ENCODE data around the gene DCLK2. TPM values are rescaled to one million over a fixed set of nuclear protein-coding genes. Genes with fewer than 3 reads are reported as not detected.

Gene DCLK2
- total RNA-seq, 1 experiment from 2014 or later, result 0.10 TPM

DNA sequence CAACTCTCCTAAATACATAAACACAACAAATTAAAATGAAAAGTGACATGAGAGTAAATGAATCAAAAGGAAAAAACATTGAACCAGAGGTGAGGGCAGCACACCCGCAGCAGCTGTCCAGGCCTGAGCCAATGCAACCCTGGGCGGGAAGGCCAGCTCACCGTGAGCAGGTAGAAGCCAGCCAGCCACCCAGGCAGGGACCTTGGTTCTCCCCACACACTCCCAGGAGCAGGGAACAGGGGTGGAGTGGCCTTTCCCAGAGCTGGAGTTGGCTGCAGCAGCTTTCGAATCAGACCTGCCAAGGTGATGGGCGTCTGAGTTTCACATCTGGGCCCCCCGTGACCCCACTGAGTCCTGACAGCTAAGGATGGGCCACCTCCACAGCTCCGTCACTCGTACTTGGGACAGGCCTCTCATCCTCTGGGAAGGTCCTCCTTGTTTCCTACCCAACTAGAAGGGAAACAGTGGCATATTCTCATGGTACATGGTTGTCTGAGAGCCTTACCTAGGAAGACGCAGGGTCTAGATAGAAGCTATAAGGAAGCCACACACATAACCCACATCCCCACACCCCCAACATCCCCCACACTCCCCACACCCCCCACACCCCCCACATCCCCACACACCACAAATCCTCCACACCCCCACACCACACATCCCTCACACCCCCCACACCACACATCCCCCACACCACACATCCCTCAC lies 172.2 kb downstream of the DCLK2 start:
- no peak for DNase-seq (ENCODE audit: low spot score)
- in situ Hi-C loops (cut with HindIII; ENCODE audit: low sequenced_read_pairs), result no loop called here

DNA sequence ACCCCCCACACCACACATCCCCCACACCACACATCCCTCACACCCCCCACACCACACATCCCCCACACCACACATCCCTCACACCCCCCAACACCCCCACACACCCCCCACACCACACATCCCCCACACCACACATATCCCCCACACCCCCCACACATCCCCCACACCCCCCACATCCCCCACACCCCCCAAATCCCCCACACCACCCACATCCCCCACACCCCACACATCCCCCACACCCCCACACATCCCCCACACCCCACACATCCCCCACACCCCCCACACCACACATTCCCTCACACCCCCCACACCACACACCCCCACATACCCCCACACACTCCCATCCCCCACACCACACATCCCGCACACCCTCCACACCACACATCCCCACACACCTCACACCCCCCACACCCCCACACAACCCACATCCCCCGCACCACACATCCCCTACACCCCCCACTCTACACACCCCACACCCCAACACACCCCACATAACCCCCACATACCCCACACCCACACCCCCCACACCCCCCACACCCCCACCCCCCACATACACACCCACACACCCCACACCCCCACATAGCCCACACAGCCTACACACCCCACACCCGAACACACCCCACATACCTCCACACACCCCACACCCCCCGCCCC lies 172.9 kb downstream of the DCLK2 start:
- in situ Hi-C loops (cut with HindIII; ENCODE audit: low sequenced_read_pairs), result no loop called here
- no peak for DNase-seq (ENCODE audit: low spot score)

DNA sequence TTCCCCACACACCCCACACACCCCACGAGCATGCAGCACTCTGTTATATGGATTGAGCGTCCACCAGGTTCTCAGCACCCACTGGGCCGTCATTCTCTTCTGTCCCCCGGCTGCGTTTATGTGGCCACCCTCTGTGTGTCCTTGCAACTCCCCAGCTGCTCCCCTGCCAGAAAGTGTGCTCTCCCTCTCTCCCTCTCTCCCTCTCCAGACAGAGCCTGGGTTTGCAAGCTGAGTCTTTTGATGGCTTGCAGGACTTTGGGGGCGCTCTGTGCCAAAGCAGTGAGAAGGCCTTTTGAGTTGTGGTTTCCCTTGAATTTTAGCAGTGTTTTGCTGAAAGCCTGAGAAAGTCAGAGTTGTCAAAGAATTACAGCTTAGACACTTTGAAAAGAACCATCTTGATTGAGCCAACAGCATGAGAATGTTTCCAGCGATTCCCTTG lies 173.5 kb downstream of the DCLK2 start:
- peak; percentile 48 for DNase-seq (ENCODE audit: low spot score)
- in situ Hi-C loops (cut with HindIII; ENCODE audit: low sequenced_read_pairs), result no loop called here

DNA sequence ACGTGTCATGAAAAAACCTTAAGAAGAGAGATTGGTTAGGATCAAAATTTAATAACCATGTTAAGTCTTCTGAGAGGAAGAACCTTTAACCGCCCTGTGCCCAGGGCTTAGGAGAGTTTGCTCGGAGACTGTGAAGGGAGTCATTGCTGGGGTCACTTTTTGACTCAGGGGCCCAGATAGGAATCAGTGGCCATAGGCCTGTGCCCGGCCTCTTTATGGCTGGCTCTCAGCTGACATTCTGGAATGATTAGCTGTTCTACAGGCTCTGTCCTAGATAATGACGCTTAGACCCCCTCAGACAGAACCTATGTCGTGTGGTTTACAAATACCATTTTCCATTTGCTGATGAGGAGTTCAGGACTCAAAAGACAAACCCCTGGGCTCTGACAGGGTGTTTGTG lies 174.1 kb downstream of the DCLK2 start:
- DNase-seq (ENCODE audit: low spot score), result no peak
- in situ Hi-C loops (cut with HindIII; ENCODE audit: low sequenced_read_pairs), result no loop called here

DNA sequence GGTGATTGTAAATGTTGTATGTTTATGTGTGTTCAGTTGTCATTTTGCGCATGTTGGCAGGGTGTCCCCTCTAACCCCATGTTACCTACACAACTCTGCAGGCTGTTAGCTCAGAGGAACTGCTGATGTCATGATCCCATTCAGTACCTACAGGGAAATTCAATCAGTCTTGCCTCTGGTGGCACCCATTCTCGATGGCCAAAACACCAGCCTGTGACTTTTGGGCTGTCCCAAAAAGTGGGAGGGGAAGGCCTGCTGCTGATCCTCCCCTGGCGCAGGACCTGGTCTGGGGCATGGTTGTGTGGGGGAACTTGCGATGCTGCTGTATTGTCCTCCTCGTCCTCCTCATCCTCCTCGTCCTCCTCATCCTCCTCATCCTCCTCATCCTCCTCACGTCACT lies 174.5 kb downstream of the DCLK2 start:
- DNase-seq (ENCODE audit: low spot score), result no peak
- in situ Hi-C loops (cut with HindIII; ENCODE audit: low sequenced_read_pairs), result no loop called here

DNA sequence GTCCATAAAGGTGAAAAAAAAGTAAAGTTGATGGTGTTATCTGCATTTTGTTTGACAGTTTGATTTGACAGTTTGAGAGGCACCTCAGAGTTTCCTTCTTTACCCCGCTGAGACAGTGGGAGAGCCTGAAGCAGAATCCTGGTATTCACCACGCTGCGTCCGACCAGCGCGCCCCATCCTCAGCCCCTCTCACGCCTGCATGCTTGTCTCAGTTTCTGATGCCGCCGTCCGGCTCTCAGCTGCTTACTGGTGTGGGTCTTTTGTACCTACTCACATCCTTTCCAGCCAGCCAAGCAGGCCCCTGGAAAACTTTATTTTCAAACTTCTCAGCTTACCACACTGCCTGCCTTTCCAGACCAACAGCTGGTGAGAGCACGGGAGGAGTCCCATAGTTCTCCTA lies 175.2 kb downstream of the DCLK2 start:
- in situ Hi-C loops (cut with HindIII; ENCODE audit: low sequenced_read_pairs), result no loop called here
- DNase-seq (ENCODE audit: low spot score), result no peak

DNA sequence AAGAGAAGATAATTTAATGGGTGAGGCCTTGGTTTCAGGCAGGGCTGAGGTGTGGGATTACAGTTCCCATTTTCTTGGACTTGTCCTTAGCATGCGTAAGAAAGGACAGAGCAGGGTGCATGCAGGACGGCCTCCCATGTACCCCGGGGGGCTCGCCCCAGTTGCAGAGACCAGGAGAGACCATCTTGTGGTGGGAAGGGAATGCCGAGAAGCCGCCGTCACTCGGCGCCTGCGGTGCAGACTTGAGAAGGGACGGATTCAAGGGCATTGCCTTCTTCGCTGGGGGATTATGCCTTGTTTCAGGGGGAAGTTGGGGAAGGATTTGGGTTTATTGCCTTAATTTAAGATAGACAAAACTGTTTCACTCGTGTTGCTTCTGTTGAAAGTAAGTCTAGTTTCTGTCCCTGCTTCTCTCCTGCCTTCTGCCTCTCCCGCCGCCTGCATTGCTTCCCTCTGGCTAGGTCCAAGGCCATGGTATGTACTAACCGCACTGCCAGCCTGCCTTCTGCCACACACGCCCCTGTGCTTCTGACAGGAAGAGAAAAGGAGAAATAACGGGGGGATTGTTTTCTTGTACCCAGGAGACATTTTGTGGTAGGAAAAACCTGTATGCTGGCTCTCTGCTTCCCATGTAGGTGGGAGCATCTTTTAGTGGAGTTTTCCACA lies 175.9 kb downstream of the DCLK2 start:
- in situ Hi-C loops (cut with HindIII; ENCODE audit: low sequenced_read_pairs), result no loop called here
- DNase-seq (ENCODE audit: low spot score), result no peak

DNA sequence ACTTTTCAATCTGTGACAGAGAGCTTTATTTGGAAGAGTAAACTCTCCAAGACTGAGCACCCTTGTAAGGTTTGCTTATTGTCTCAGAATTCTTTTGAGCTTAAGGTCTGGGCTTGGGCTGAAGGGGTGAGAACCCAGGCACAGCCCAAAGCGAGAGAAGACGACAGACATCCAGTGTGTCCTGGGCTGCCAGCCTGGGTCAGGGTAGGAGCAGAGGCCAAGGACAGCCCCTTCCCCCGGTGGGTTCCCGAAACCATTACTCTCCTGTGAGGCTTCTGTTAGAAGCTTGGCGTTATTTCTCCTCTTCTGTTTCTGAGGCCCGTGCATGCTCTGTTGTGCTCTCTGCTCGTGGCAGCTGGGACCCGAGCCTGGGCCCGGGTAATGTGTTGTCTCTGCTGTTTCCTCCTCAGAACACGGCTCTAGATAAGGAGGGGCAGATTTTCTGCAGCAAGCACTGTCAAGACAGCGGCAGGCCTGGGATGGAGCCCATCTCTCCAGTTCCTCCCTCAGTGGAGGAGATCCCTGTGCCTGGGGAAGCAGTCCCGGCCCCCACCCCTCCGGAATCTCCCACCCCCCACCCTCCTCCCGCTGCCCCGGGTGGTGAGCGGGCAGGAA lies 177.5 kb downstream of the DCLK2 start:
- in situ Hi-C loops (cut with HindIII; ENCODE audit: low sequenced_read_pairs), result no loop called here
- no peak for DNase-seq (ENCODE audit: low spot score)

DNA sequence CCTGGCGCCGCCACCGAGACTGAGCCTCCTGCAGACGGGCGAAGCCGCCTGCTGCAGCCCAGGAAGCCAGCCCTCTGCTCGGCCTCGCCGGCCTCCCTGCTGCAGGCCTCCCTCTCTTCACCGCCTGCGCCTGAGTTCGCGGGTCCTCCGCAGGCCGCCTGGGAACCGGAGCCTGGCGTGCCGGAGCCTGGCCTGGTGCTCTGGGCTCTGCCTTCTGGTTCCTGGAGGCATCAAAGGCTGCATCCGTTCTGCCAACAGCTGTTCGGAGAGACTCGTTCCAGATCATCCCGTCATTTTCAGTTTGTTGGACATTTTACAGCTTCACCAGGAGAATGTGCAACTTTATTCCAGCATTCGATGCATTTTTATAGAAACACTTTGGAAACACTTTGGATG lies 178.0 kb downstream of the DCLK2 start:
- no peak for DNase-seq (ENCODE audit: low spot score)
- in situ Hi-C loops (cut with HindIII; ENCODE audit: low sequenced_read_pairs), result no loop called here

DNA sequence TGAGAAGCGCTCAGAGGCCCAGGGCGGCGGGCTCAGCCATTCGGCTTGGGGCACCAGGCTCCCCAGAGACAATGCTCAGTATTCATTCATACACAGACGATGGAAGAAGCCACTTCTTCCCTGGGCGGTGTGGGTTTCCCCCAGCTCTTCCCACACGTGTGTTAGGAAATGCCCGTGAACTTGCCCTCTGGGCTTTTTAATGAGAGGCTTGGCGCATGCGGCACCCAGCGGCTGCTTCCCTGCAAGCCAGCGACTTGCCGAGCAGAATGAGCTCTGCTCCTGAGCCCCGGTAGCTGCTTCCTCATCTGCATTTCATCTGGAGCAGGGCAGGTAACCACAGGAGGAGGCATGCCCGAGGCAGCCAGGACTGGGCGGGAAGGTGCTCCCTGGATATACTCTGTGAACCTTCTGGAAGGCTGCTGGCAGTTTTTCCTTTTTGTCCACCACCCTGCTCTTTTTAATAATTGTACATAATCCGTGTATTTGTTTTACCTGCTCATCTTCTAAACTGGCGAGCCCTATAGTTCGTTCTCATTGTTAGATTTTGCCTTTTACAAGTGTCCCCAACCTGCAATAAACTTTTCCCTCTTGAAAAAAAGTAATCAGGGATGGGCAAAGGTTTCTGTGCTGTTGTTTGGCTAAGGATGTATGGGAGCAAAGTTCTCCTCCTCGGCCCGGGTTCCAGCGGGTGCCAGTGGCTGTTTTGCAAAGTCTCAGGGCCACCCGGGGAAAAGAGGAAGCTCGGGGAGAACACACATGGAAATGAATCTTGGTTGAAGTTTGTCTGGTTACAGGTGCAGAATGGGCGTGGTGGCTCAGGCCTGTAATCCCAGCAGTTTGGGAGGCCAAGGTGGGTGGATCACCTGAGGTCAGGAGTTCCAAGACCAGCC lies 178.8 kb downstream of the DCLK2 start:
- DNase-seq (ENCODE audit: low spot score), result no peak
- in situ Hi-C loops (cut with HindIII; ENCODE audit: low sequenced_read_pairs), result no loop called here

DNA sequence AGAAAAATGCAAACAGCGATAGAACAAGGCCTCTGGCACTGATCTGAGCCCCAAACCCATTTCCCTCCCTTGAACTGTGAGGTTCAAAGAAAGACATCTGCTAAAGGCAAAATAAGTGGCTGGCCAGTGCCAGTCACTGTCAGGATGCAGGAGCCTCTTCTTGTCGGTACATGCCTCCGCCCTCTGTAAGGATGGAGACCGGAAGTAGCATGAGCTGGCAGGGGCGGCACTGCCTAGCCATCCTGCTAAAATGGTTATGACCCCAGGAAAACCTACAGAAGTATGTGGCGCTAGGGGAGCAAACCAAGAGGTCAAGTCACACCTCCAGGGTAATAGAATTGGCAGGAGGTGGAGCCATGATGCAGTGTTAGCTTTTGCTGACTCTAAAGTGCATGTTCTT lies 180.3 kb downstream of the DCLK2 start:
- DNase-seq (ENCODE audit: low spot score), result no peak
- in situ Hi-C loops (cut with HindIII; ENCODE audit: low sequenced_read_pairs), result no loop called here

DNA sequence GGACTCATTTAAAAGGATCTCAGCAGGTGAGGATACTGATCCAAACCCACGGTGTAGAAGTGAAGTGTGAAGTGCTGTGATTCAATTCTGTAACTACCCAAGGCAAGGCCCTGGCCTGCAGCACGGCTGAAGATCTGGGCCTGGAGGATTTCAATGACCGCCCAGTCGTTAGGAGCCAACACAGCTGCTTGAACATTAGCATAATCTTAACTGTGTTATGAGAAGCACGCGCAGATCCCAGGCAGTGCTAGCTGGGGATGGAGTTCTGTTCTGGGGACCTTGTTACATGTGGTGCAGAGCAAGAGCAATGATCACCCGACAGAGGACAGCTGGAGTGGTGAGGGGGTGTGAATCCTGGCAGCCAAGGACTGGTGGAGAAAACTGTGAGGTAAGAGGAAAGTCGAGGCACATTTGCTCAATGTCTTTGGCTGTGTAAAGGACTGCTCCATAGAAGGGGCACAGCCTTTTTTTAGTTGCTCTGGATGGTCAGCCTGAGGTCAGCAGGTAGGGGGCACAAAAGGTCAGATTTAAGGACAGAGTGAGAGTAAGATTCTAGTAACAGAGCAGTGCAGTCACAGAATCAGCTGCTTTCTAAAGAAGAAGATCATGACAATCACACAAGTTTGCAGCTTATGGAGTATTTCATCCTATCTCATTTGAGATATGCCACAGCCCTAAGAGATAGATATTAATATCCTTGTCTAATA lies 181.8 kb downstream of the DCLK2 start:
- in situ Hi-C loops (cut with HindIII; ENCODE audit: low sequenced_read_pairs), result no loop called here
- DNase-seq (ENCODE audit: low spot score), result no peak

DNA sequence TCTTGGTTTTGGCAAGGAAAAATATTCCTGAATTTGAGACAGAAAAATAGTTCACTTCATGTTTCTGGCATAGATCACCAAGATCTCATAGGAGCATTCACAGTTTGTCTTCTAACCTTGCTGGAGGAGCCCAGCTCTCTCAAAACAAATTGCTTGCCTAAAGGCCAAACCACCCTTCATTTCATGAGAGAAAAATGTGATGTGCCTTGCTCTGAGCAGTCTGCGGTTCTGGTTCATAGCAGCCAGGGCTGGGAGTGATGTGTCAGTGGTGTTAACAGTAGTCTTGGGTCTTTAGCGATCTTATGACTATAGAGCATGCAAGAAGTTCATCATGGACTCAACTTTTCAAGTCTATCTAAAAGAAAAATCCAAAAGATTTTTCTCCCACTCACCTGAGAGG lies 183.3 kb downstream of the DCLK2 start:
- no peak for DNase-seq (ENCODE audit: low spot score)
- in situ Hi-C loops (cut with HindIII; ENCODE audit: low sequenced_read_pairs), result no loop called here

DNA sequence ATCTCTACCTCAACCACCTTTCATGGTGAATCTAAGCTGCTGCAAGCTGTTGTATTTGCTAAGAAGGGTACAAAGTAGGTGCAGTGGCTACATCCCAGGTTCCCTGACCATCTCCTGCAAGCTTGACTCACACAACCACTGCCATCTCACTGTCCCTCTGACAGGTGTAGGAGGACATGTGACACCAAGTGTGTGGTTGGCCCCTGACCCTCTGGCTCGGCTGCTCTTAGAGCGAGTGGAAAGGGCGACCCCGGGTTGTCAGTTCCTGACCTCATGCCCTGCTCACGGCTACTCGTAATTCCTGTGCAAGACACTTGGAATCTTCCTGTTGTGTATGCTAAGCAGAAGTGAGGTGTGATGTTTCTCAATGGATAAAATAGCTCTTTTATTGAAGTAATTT lies 184.4 kb downstream of the DCLK2 start:
- in situ Hi-C loops (cut with HindIII; ENCODE audit: low sequenced_read_pairs), result no loop called here
- DNase-seq (ENCODE audit: low spot score), result no peak

DNA sequence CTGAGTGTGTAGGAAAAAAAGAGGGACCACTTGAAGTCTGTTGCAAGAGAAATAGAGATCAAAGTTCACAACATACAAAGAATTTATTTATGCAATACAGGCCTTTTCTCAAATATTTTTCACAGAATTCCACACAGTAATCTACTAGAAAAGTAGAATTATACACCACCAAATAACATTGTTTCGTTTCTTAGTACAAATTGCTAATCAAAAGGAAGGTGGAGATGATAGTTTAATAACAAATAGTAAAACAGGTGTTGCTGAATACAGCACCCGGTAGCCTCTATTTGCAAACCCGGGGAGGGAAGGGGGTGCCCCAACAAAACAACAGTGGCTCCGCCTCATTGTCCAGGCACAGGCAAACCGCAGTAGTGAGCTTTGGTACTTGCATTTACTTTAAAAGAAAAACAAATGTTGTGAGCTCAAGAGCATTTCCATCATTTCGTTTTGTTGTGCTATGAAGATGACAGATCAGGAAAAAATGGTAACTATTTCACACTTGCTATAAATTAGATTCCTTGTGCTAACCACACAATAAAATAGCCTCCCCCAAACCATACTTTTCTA lies 186.4 kb downstream of the DCLK2 start:
- no peak for DNase-seq (ENCODE audit: low spot score)

DNA sequence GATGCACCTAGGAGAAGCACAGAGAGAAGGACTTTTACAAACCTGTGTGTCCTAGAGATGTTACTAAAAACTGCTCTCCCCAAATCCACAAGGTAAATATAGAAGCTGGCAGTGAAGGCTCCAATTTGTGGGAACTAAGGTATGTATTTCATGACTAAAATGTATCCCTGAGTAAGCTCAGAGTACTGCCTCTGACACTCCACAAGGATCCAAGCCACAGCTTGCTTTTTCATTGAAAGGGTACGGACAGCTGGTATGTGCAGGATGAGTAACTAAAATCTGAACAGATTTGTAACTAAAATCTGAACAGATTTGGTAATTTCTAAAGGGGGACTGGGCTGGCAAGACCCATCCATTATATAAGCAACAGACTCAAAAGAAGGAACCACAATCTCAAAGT lies 187.6 kb downstream of the DCLK2 start:
- in situ Hi-C loops (cut with HindIII; ENCODE audit: low sequenced_read_pairs), result no loop called here
- no peak for DNase-seq (ENCODE audit: low spot score)

More for the DNA sequence above, 186.4 kb downstream of the DCLK2 start:
- in situ Hi-C loops (cut with HindIII; ENCODE audit: low sequenced_read_pairs), result no loop called here

DNA sequence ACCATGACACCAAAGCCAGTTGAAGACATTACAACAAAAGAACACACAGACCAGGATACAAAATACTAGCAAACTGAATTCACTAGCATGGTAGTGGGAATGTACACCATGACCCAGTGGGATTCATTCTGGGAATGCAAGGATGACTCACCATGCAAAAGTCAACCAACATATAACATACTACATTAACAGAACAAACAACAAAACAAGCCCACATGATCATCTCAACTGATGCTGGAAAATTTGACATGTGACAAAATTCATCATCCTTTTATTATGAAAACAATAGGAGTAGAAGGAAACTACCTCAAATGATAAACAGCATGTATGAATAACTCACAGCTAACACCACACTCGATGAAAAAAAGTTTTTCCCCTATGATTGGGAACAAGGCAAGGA lies 190.2 kb downstream of the DCLK2 start:
- in situ Hi-C loops (cut with HindIII; ENCODE audit: low sequenced_read_pairs), result no loop called here
- DNase-seq (ENCODE audit: low spot score), result no peak

DNA sequence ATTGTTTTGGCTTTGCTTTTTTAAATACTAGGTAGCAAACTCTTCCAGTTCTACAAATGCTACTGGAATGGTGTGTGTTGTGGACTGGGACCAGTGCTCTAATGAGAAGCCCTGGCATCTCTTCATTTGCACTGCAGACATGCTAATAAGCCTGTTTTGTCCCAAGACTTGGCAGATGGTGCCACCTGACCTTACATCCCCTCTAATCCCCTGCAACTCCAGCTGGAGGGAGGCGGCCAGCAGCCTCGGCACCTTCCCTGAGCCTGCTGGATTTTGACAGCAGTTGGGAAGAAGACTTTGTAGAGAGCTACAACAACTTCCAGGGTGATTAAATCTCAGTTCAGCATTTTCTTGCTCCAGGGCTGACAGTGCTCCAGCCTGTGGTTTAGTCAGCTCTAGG lies 200.0 kb downstream of the DCLK2 start:
- no peak for DNase-seq (ENCODE audit: low spot score)
- in situ Hi-C loops (cut with HindIII; ENCODE audit: low sequenced_read_pairs), result no loop called here
